Endodermal cell (in vitro differentiated cells): ENCODE results near the gene GTF2A1. TPM values are rescaled to one million over a fixed set of nuclear protein-coding genes. Genes with fewer than 3 reads are reported as not detected.

Experiments used
- DNase-seq: peaks from one replicate; pipeline ENCODE4 v3.0.0-alpha.2; 2017
- H3K27ac ChIP-seq: 2 replicates; pipeline ENCODE4 v1.5.1; 2013; ENCODE audit warnings: mild to moderate bottlenecking, low read depth, low read length, moderate library complexity
- H3K27me3 ChIP-seq: 2 replicates; pipeline ENCODE4 v1.6.1; 2013; ENCODE audit warnings: mild to moderate bottlenecking, low read length, moderate library complexity; ENCODE audit not compliant: insufficient read depth, control insufficient read depth, poor library complexity, severe bottlenecking
- H3K36me3 ChIP-seq: 2 replicates; pipeline ENCODE4 v1.7.0; 2013; ENCODE audit warnings: mild to moderate bottlenecking, low read length, moderate library complexity; ENCODE audit not compliant: control insufficient read depth, insufficient read depth
- H3K4me1 ChIP-seq: one replicate; pipeline ENCODE4 v1.7.0; 2013; ENCODE audit warnings: low read length; ENCODE audit not compliant: control insufficient read depth, insufficient read depth
- H3K4me3 ChIP-seq: 2 replicates; pipeline ENCODE4 v1.5.1; 2013; ENCODE audit warnings: mild to moderate bottlenecking, low read length, moderate library complexity
- H3K9ac ChIP-seq: 2 replicates; pipeline ENCODE4 v1.6.1; 2013; ENCODE audit warnings: mild to moderate bottlenecking, low read length, moderate library complexity; ENCODE audit not compliant: poor library complexity, severe bottlenecking; ENCODE audit errors: extremely low read depth
- H3K9me3 ChIP-seq: 2 replicates; pipeline ENCODE4 v1.6.1; 2013; ENCODE audit warnings: mild to moderate bottlenecking, low read length, moderate library complexity; ENCODE audit not compliant: control insufficient read depth
- H3K27ac Mint-ChIP-seq: 2 replicates; pipeline ENCODE4 v1.8.0; 2020; ENCODE audit warnings: mixed read lengths
- H3K27me3 Mint-ChIP-seq: 2 replicates; pipeline ENCODE4 v1.8.0; 2021; ENCODE audit warnings: mild to moderate bottlenecking, mixed read lengths; ENCODE audit not compliant: insufficient read depth
- H3K36me3 Mint-ChIP-seq: 2 replicates; pipeline ENCODE4 v1.8.0; 2020; ENCODE audit warnings: low read depth, mixed read lengths
- H3K4me1 Mint-ChIP-seq: 2 replicates; pipeline ENCODE4 v1.8.0; 2020; ENCODE audit warnings: mixed read lengths
- H3K4me3 Mint-ChIP-seq: 2 replicates; pipeline ENCODE4 v1.8.0; 2020; ENCODE audit warnings: mild to moderate bottlenecking, moderate library complexity, mixed read lengths
- H3K9me3 Mint-ChIP-seq: 2 replicates; pipeline ENCODE4 v1.8.0; 2020; ENCODE audit warnings: mild to moderate bottlenecking, mixed read lengths
- WGBS, 2 experiments: methylation state at CpG; one replicate each; pipeline versions ENCODE4 v1.1.5 to v1.1.7; 2013; ENCODE audit warnings: missing lambda C conversion rate in 2 of 2, mixed read lengths in 1 of 2; ENCODE audit not compliant: insufficient coverage in 1 of 2, insufficient read length in 1 of 2; 5-methylcytosine and 5-hydroxymethylcytosine counted together
- total RNA-seq, 2 donors: library from RNA; stranded (reverse); fragmentation: NEBNext Ultra II Directional in 1 of 2; extraction: Animal tissue kit (Norgen Biotek cat#: 25700) in 1 of 2; gene quantifications; 2 replicates in 1 of 2; 3 replicates in 1 of 2; pipeline ENCODE4 v1.2.1, GENCODE V29; 2021
- TF ChIP-seq, protein P1 (sequence below): fragments of 200-600 bp; sonication (generic); conservative IDR thresholded peaks from 2 replicates; pipeline ENCODE4 v1.5.0; 2021; ENCODE audit warnings: antibody characterized with exemption, mild to moderate bottlenecking

The GTF2A1 gene
- total RNA-seq, 2 donors from 2014 or later: 34.3 to 34.4 TPM

DNA sequence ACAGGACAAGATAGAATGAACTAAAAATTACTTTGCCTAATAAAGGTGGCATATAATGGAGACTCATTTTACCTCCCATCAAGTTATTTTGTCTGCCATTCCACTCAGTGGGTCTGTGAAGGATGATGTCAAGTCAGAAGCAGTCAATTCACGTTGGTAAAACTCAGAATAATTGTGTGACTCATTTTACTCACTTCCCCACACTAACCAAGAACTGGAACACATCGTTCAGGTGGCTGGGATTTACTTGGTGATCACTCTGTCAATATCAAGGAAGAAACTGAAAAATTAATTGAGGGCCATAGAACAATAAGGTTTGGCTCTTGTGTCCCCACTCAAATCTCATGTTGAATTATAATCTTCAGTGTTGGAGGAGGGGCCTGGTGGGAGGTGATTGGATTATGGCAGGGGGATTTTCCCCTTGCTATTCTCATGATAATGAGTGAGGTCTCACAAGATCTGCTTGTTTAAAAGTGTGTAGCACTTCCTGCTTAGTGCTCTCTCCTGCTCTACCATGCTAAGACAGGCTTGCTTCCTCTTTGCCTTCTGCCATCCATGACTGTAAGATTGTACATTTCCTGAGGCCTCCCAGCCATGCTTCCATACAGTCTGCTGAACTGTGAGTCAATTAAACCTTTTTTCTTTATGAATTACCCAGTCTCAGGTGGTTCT is 35.7 kb upstream of the GTF2A1 start:
- H3K27me3 Mint-ChIP-seq: no peaks in the 10 kb centered on the region
- no peak for DNase-seq
- peaks cover 25% of the 10 kb centered on the region for H3K36me3 Mint-ChIP-seq
- H3K27ac ChIP-seq: no peak overlapping the region
- H3K9ac ChIP-seq: no peak overlapping the region
- H3K27me3 ChIP-seq: no peaks in the 10 kb centered on the region
- H3K4me3 Mint-ChIP-seq: no peak overlapping the region
- H3K4me3 ChIP-seq: no peak overlapping the region
- no peaks in the 10 kb centered on the region for H3K4me1 ChIP-seq
- peaks cover 7% of the 10 kb centered on the region for H3K36me3 ChIP-seq
- TF ChIP-seq, protein P1, sequence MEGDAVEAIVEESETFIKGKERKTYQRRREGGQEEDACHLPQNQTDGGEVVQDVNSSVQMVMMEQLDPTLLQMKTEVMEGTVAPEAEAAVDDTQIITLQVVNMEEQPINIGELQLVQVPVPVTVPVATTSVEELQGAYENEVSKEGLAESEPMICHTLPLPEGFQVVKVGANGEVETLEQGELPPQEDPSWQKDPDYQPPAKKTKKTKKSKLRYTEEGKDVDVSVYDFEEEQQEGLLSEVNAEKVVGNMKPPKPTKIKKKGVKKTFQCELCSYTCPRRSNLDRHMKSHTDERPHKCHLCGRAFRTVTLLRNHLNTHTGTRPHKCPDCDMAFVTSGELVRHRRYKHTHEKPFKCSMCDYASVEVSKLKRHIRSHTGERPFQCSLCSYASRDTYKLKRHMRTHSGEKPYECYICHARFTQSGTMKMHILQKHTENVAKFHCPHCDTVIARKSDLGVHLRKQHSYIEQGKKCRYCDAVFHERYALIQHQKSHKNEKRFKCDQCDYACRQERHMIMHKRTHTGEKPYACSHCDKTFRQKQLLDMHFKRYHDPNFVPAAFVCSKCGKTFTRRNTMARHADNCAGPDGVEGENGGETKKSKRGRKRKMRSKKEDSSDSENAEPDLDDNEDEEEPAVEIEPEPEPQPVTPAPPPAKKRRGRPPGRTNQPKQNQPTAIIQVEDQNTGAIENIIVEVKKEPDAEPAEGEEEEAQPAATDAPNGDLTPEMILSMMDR: no peak
- no peaks in the 10 kb centered on the region for H3K9me3 ChIP-seq
- 93% methylated on average over 2 of the region's 2 CpGs; no CpG with 5 or more reads in 1 of the 2 experiments for WGBS, 2 experiments
- H3K4me1 Mint-ChIP-seq: peaks cover 7% of the 10 kb centered on the region
- H3K9me3 Mint-ChIP-seq: no peaks in the 10 kb centered on the region
- H3K27ac Mint-ChIP-seq: no peak overlapping the region

DNA sequence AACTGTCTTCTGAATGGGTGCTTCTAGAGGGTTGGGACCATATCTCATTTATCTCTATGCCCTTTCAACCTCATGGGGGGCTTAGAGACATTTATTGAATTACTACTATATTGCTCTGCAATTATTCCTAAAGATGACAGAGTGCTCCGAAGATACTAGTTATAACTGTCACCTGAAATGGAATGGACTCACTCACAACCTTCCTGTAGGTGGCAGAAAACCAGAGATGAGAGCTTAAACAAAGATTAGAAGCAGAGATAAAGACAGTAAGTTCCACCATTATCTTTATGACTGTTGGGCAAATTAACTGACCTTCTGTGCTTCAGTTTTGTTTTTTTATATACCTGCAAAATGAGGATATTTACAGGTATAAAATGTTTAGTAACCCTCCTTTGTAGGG is 31.5 kb upstream of the GTF2A1 start:
- 82% methylated on average over 1 of the region's 1 CpG; no CpG with 5 or more reads in 1 of the 2 experiments for WGBS, 2 experiments
- Histone ChIP-seq H3K9me3 (no peaks in the 10 kb centered on the region), H3K27ac (no peak overlapping the region), H3K4me1 (no peaks in the 10 kb centered on the region), H3K9ac (no peak overlapping the region), H3K27me3 (no peaks in the 10 kb centered on the region), H3K4me3 (no peak overlapping the region), H3K36me3 (no peaks in the 10 kb centered on the region)
- H3K27ac Mint-ChIP-seq: no peak overlapping the region
- H3K9me3 Mint-ChIP-seq: no peaks in the 10 kb centered on the region
- peaks cover 6% of the 10 kb centered on the region for H3K36me3 Mint-ChIP-seq
- no peak for DNase-seq
- H3K4me3 Mint-ChIP-seq: no peak overlapping the region
- H3K27me3 Mint-ChIP-seq: no peaks in the 10 kb centered on the region
- TF ChIP-seq, protein P1: peak; percentile 62
- H3K4me1 Mint-ChIP-seq: peaks cover 7% of the 10 kb centered on the region

DNA sequence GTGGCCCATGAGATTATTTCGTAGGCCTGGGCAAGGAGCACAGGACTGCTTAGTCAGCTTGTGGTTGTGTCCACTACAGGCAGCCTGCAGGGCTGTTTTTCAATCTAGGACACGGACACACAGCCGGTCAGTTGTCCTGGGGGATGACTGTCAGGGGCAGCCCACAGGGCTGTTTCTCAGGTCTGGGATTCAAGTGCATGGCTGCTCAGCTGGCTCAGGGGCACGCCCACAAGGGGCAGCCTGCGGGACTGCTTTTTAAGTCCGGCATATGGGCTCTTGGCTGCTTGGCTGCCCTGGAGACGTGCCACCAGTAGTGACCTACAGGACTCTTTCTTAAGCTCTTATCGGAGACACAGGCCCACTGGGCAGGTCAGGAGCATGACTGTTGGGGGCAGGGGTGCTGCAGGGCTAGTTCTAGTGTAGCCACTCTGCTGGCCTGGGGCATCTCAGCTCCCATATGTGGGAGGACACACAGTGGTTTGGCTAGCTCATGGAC is 26.6 kb upstream of the GTF2A1 start:
- no peak overlapping the region for H3K9ac ChIP-seq
- peaks cover 6% of the 10 kb centered on the region for H3K36me3 Mint-ChIP-seq
- H3K27ac Mint-ChIP-seq: no peak overlapping the region
- no peaks in the 10 kb centered on the region for H3K4me1 ChIP-seq
- no peak overlapping the region for H3K4me3 Mint-ChIP-seq
- no peak overlapping the region for H3K4me3 ChIP-seq
- H3K9me3 Mint-ChIP-seq: peaks cover 34% of the 10 kb centered on the region
- H3K27ac ChIP-seq: no peak overlapping the region
- H3K36me3 ChIP-seq: no peaks in the 10 kb centered on the region
- no peaks in the 10 kb centered on the region for H3K27me3 Mint-ChIP-seq
- TF ChIP-seq, protein P1: no peak
- 79 to 80% methylated on average over 8 of the region's 8 CpGs for WGBS, 2 experiments
- no peaks in the 10 kb centered on the region for H3K4me1 Mint-ChIP-seq
- H3K27me3 ChIP-seq: no peaks in the 10 kb centered on the region
- DNase-seq: no peak
- H3K9me3 ChIP-seq: peaks cover 14% of the 10 kb centered on the region
